ENCODE data around the gene PPP1CC.

GRCh38 chr12:110744601-110745264 lies 2.0 kb upstream of the PPP1CC start:
- TF ChIP-seq CTCF (IDR thresholded peaks at IDR 0.05) (no peak), POLR2A (IDR thresholded peaks at IDR 0.05) (no peak), EP300 (IDR thresholded peaks at IDR 0.05) (no peak)

Data from ovary (tissue), 3 donors.